ENCODE results near the gene GORASP2. TPM values are rescaled to one million over a fixed set of nuclear protein-coding genes. Genes with fewer than 3 reads are reported as not detected.

Gene GORASP2
- total RNA-seq, 1 experiment from 2014 or later = 87.9 TPM

DNA sequence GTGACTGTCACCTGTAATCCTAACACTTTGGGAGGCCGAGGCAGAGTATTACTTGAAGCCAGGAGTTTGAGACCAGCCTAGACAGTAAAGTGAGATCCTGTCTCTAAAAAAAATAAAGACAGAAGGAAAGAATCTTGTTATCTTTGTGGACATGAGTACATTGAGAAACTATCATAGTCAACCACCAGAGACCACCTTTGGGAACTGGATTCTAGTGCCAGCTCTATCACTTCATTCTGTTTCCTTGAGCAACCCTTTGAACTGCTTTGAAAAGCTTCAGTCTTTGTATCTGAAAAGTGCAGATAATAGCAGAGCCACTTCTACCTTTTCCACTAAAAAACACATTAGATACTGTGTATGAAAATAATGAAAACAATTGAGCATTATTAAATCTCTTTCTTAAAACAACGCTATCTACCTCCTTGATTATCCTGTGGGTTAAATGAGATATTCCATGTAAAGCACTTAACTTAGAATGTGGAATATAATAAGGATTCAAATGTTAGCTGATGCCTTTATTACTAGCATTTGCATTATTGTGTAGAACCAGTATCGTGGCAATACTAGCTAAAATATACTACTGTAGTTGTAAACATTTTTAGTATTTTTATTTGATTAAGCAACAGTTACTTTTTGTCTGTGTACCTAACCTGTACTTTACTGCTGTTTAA, 8.8 kb downstream of the GORASP2 start:
- ChIA-PET POLR2A (interaction anchor here (1.0 kb wide), 1 partner anchor 9 kb away, joined by 3 read pairs; no protein-coding TSS in a partner anchor), CTCF (interaction anchor here (1.7 kb wide), 1 partner anchor 9 kb away, joined by 6 read pairs; the partner anchor contains the start of gene GORASP2), RAD21 (ENCODE audit: low non-redundant PET in 1 of 2, low total read pairs in 2 of 2, uncharacterized antibody in 2 of 2, unreplicated experiment in 2 of 2) (no interaction called here)
- no peaks in the 10 kb centered on the region for H3K9me2 ChIP-seq (ENCODE audit: insufficient read depth)
- no peak overlapping the region for H3K4me3 ChIP-seq (replicated peaks in 1 of 2; ENCODE audit: low read depth in 1 of 2, low read length in 2 of 2)
- no peaks in the 10 kb centered on the region for H3K27me3 ChIP-seq (ENCODE audit: insufficient read depth, low read length)
- peaks cover 35% of the 10 kb centered on the region; the same call in 1 of the 2 replicates for H4K20me1 ChIP-seq (ENCODE audit: insufficient read depth)
- no peak overlapping the region for H2AFZ ChIP-seq (ENCODE audit: low read depth, low read length, poor library complexity, severe bottlenecking)
- TF ChIP-seq SRF (IDR thresholded peaks at IDR 0.05; ENCODE audit: low read depth) (no peak), RAD21 (IDR thresholded peaks at IDR 0.05; ENCODE audit: low read depth) (no peak), ZFX (IDR thresholded peaks at IDR 0.05) (no peak), SIN3A (IDR thresholded peaks at IDR 0.05; ENCODE audit: low read depth) (no peak), YY1 (IDR thresholded peaks at IDR 0.05; ENCODE audit: extremely low read depth, insufficient replicate concordance, low read depth, low read length) (no peak), CEBPB (IDR thresholded peaks at IDR 0.05; ENCODE audit: low read depth) (no peak), ELF1 (IDR thresholded peaks at IDR 0.05; ENCODE audit: borderline replicate concordance, low read depth) (no peak), JUND (IDR thresholded peaks at IDR 0.05) (no peak), TCF7L2 (IDR thresholded peaks at IDR 0.05; ENCODE audit: borderline replicate concordance, extremely low read depth, insufficient read depth, insufficient read length) (no peak), EZH2 (IDR thresholded peaks at IDR 0.05) (no peak), POLR2A (IDR thresholded peaks at IDR 0.05; ENCODE audit: borderline replicate concordance, extremely low read depth, insufficient read depth, insufficient read length) (no peak), POLR2AphosphoS5 (IDR thresholded peaks at IDR 0.05; ENCODE audit: low read depth, low read length) (no peak), EZH2phosphoT487 (IDR thresholded peaks at IDR 0.05; ENCODE audit: borderline replicate concordance) (no peak), EGR1 (IDR thresholded peaks at IDR 0.05; ENCODE audit: low read depth) (no peak)
- TF ChIP-seq, protein P1, sequence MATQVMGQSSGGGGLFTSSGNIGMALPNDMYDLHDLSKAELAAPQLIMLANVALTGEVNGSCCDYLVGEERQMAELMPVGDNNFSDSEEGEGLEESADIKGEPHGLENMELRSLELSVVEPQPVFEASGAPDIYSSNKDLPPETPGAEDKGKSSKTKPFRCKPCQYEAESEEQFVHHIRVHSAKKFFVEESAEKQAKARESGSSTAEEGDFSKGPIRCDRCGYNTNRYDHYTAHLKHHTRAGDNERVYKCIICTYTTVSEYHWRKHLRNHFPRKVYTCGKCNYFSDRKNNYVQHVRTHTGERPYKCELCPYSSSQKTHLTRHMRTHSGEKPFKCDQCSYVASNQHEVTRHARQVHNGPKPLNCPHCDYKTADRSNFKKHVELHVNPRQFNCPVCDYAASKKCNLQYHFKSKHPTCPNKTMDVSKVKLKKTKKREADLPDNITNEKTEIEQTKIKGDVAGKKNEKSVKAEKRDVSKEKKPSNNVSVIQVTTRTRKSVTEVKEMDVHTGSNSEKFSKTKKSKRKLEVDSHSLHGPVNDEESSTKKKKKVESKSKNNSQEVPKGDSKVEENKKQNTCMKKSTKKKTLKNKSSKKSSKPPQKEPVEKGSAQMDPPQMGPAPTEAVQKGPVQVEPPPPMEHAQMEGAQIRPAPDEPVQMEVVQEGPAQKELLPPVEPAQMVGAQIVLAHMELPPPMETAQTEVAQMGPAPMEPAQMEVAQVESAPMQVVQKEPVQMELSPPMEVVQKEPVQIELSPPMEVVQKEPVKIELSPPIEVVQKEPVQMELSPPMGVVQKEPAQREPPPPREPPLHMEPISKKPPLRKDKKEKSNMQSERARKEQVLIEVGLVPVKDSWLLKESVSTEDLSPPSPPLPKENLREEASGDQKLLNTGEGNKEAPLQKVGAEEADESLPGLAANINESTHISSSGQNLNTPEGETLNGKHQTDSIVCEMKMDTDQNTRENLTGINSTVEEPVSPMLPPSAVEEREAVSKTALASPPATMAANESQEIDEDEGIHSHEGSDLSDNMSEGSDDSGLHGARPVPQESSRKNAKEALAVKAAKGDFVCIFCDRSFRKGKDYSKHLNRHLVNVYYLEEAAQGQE (IDR thresholded peaks at IDR 0.05; ENCODE audit: low read depth) = no peak
- TF ChIP-seq, protein P2, sequence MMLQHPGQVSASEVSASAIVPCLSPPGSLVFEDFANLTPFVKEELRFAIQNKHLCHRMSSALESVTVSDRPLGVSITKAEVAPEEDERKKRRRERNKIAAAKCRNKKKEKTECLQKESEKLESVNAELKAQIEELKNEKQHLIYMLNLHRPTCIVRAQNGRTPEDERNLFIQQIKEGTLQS (IDR thresholded peaks at IDR 0.05) = no peak
- intact Hi-C loops (cut with micrococcal nuclease) = no loop called here
- BruUV-seq (replicated peaks) = no TSS peak
- H3K36me3 ChIP-seq (ENCODE audit: control insufficient read depth in 1 of 2, insufficient read depth in 2 of 2, low read length in 2 of 2) = no peaks in the 10 kb centered on the region; a peak in 1 of 4 replicates
- no peak overlapping the region for H3K27ac ChIP-seq (ENCODE audit: low read depth, low read length)
- no peak for ATAC-seq
- no peak for DNase-seq (ENCODE audit: low read depth, low spot score)
- no peak overlapping the region for H3K4me2 ChIP-seq (ENCODE audit: low read length)
- peaks cover 99% of the 10 kb centered on the region for H3K79me2 ChIP-seq (ENCODE audit: insufficient read depth, low read length)
- H3K9ac ChIP-seq (ENCODE audit: low read length) = no peak overlapping the region
- H3K9me3 ChIP-seq (ENCODE audit: control insufficient read depth in 1 of 2, insufficient read depth in 1 of 2, low read depth in 1 of 2, low read length in 2 of 2) = no peaks in the 10 kb centered on the region
- H3K4me1 ChIP-seq (ENCODE audit: control insufficient read depth in 1 of 2, insufficient read depth in 2 of 2, low read length in 2 of 2) = no peaks in the 10 kb centered on the region
